K562 (cell line): ENCODE results near the gene SERPINE3. TPM values are rescaled to one million over a fixed set of nuclear protein-coding genes. Genes with fewer than 3 reads are reported as not detected.

Experiments
- ATAC-seq: fragments of 200-7000 bp; cut with Tn5 transposase; 3 replicates; pipeline ENCODE4 v1.9.1; 2020; ENCODE audit warnings: moderate library complexity
- BruUV-seq: library from RNA; stranded (reverse); fragments of 400-500 nt; replicated peaks from 2 replicates; lab custom pipeline; 2021; lab: Mats Ljungman, UMichigan
- CTCF ChIA-PET: fragments of 300-600 bp; formaldehyde crosslinking; extraction: SDS; loops from one replicate; lab custom pipeline; 2021; ENCODE audit warnings: low intra/inter-chr PET ratio; lab: Yijun Ruan, JAX
- POLR2A ChIA-PET: fragments of 300-600, 350-650 bp; sonication (Branson Sonifier 250); formaldehyde crosslinking; extraction: SDS; loops from one replicate; lab custom pipeline; 2021; ENCODE audit warnings: antibody characterized with exemption, inconsistent platforms; lab: Yijun Ruan, JAX
- DNase-seq, 4 experiments: peaks; one replicate each; pipeline versions ENCODE4 v3.0.0 to v3.0.0-alpha.2; 2011 to 2018; ENCODE audit warnings: low spot score in 3 of 4, mixed read lengths in 3 of 4; ENCODE audit errors: extremely low read depth in 1 of 4
- FAIRE-seq: peaks from 2 replicates; lab custom pipeline; 2011; peaks lifted over from hg19 to GRCh38; lab: Jason Lieb, UNC
- H2AFZ ChIP-seq: 2 replicates; pipeline ENCODE4 v1.6.0; 2011; ENCODE audit warnings: low read depth, low read length, control low read depth, inconsistent platforms
- H3K27ac ChIP-seq: fragments of 200-600 bp; 3 replicates; pipeline ENCODE4 v1.8.0; 2011; ENCODE audit warnings: low read depth, mild to moderate bottlenecking, control low read depth, inconsistent platforms, low read length, moderate library complexity, mixed read lengths; ENCODE audit errors: extremely low read depth
- H3K27me3 ChIP-seq, 2 experiments: fragments of 300-600 bp in 1 of 2; 2 replicates in 1 of 2; 3 replicates in 1 of 2; pipeline versions ENCODE4 v1.6.0 to v1.8.0; 2011; ENCODE audit warnings: inconsistent platforms in 2 of 2, low read length in 2 of 2, mild to moderate bottlenecking in 1 of 2, mixed read lengths in 1 of 2, moderate library complexity in 1 of 2; ENCODE audit not compliant: control insufficient read depth in 2 of 2, insufficient read depth in 2 of 2
- H3K36me3 ChIP-seq: fragments of 300-600 bp; 3 replicates; pipeline ENCODE4 v1.8.0; 2011; ENCODE audit warnings: mild to moderate bottlenecking, low read length, inconsistent platforms; ENCODE audit not compliant: control insufficient read depth, insufficient read depth
- H3K4me1 ChIP-seq, 2 experiments: fragments of 200-600 bp in 1 of 2; replicated peaks in 1 of 2; 2 replicates in 1 of 2; 3 replicates in 1 of 2; pipeline versions ENCODE4 v1.5.1 to v1.8.0; 2011; ENCODE audit warnings: inconsistent platforms in 2 of 2, low read length in 2 of 2, mild to moderate bottlenecking in 1 of 2, mixed read lengths in 1 of 2, moderate library complexity in 1 of 2; ENCODE audit not compliant: control insufficient read depth in 2 of 2, insufficient read depth in 2 of 2
- H3K4me2 ChIP-seq: 2 replicates; pipeline ENCODE4 v1.6.1; 2011; ENCODE audit warnings: low read length, control low read depth, inconsistent platforms, mixed read lengths; ENCODE audit not compliant: insufficient read depth
- H3K4me3 ChIP-seq: fragments of 200-600 bp; sonication (generic), shearing (Covaris generic); 2 replicates; pipeline ENCODE4 v1.5.1; 2016; ENCODE audit warnings: control low read depth, inconsistent platforms
- H3K79me2 ChIP-seq: fragments of 200-600 bp; 3 replicates; pipeline ENCODE4 v1.8.0; 2011; ENCODE audit warnings: low read length, inconsistent platforms; ENCODE audit not compliant: control insufficient read depth, insufficient read depth
- H3K9ac ChIP-seq, 2 experiments: 2 replicates each; pipeline versions ENCODE4 v1.6.0 to v1.6.1; 2011; ENCODE audit warnings: low read depth in 2 of 2, low read length in 2 of 2, control low read depth in 1 of 2, inconsistent platforms in 1 of 2, mild to moderate bottlenecking in 1 of 2, mixed read lengths in 1 of 2; ENCODE audit not compliant: insufficient read depth in 1 of 2
- H3K9me1 ChIP-seq: one replicate; pipeline ENCODE4 v1.6.0; 2011; ENCODE audit warnings: inconsistent platforms, mild to moderate bottlenecking, low read length, moderate library complexity; ENCODE audit not compliant: control insufficient read depth, insufficient read depth
- H3K9me3 ChIP-seq: replicated peaks from 2 replicates; pipeline ENCODE4 v1.5.1; 2011; ENCODE audit warnings: low read depth, low read length, inconsistent platforms; ENCODE audit not compliant: control insufficient read depth, insufficient read depth
- H4K20me1 ChIP-seq: replicated peaks from 2 replicates; pipeline ENCODE4 v1.6.1; 2011; ENCODE audit warnings: low read length, inconsistent platforms, mixed read lengths; ENCODE audit not compliant: control insufficient read depth, insufficient read depth
- CTBP1 ChIP-seq: fragments of 450-650 bp; IDR thresholded peaks from 2 replicates; pipeline ENCODE4 v1.6.1; 2016; ENCODE audit warnings: borderline replicate concordance
- HNRNPL ChIP-seq: fragments of 200-400 bp; formaldehyde crosslinking; IDR thresholded peaks from 2 replicates; pipeline ENCODE4 v1.6.1; 2017; ENCODE audit warnings: low read depth, mild to moderate bottlenecking, low read length
- KLF13 ChIP-seq: fragments of 450-650 bp; IDR thresholded peaks from 2 replicates; pipeline ENCODE4 v1.6.1; 2016; ENCODE audit warnings: missing genetic modification characterization, low read depth, mild to moderate bottlenecking, missing compliant biosample characterization, moderate library complexity, borderline replicate concordance
- MEF2A ChIP-seq: IDR thresholded peaks from 2 replicates; pipeline ENCODE4 v1.6.1; 2011; ENCODE audit warnings: low read depth, mild to moderate bottlenecking, low read length, moderate library complexity; ENCODE audit not compliant: control insufficient read depth
- MTF1 ChIP-seq: fragments of 250-450 bp; sonication (Bioruptor Pico); IDR thresholded peaks from 2 replicates; pipeline ENCODE4 v1.9.0; 2021; ENCODE audit warnings: moderate library complexity, mild to moderate bottlenecking, inconsistent platforms, borderline replicate concordance
- NRF1 ChIP-seq, 2 experiments: fragments of 450-650 bp; IDR thresholded peaks in 1 of 2; conservative IDR thresholded peaks in 1 of 2; 2 replicates each; pipeline ENCODE4 v1.6.1; 2014; ENCODE audit warnings: mild to moderate bottlenecking in 2 of 2
- SRSF9 ChIP-seq: fragments of 200-400 bp; formaldehyde crosslinking; IDR thresholded peaks from 2 replicates; pipeline ENCODE4 v1.6.1; 2017; ENCODE audit warnings: low read depth, low read length, borderline replicate concordance
- TAF15 ChIP-seq: fragments of 200-400 bp; formaldehyde crosslinking; IDR thresholded peaks from 2 replicates; pipeline ENCODE4 v1.6.1; 2017; ENCODE audit warnings: mild to moderate bottlenecking, low read depth, low read length, moderate library complexity
- ZNF239 ChIP-seq: fragments of 250-450 bp; sonication (Bioruptor Pico); IDR thresholded peaks from 2 replicates; pipeline ENCODE4 v1.4.0; 2020; ENCODE audit warnings: mild to moderate bottlenecking
- ZNF766 ChIP-seq: fragments of 200-800 bp; sonication (Bioruptor generic); conservative IDR thresholded peaks from 2 replicates; pipeline ENCODE4 v1.6.1; 2016; ENCODE audit warnings: missing genetic modification characterization, missing compliant biosample characterization
- WGBS: fragments of 100-300 bp; shearing (Covaris generic); methylation state at CpG from one replicate; pipeline ENCODE4 v1.1.6; 2016; ENCODE audit warnings: low coverage, mixed read lengths; ENCODE audit not compliant: insufficient coverage; ENCODE audit errors: missing lambda C conversion rate; 5-methylcytosine and 5-hydroxymethylcytosine counted together
- in situ Hi-C: fragments of 300-500 bp; cut with MboI; formaldehyde crosslinking; loops from 4 replicates; pipeline ENCODE4 v1.15.0; 2018; ENCODE audit warnings: inconsistent platforms, mixed read lengths
- intact Hi-C: fragments of 100-400 bp; cut with micrococcal nuclease; formaldehyde crosslinking; loops from 2 replicates; pipeline ENCODE4 v1.14.2; 2022
- polyA plus RNA-seq, 8 experiments: library from polyadenylated mRNA; depleted of rRNA in 4 of 8; stranded (reverse) in 5 of 8; unstranded in 3 of 8; fragments of >200 nt; fragmentation: Nextera tagmentation in 2 of 8; fragmentation: Illumina TruSeq in 1 of 8; extraction: Ambion mirVana in 2 of 8; extraction: Trizol in 1 of 8; gene quantifications; 2 replicates each; pipeline versions ENCODE4 v1.2.1 to v1.2.3, GENCODE V29; 2011 to 2014; ENCODE audit warnings: inconsistent platforms in 1 of 8, missing spikeins in 1 of 8
- total RNA-seq, 7 experiments: library from RNA; depleted of rRNA in 6 of 7; stranded (reverse); fragments of >200 nt in 6 of 7; fragmentation: Illumina TruSeq in 2 of 7; extraction: Trizol in 2 of 7; gene quantifications; 2 replicates each; pipeline versions ENCODE4 v1.2.1 to v1.2.3, GENCODE V29; 2011 to 2021; ENCODE audit warnings: low replicate concordance in 1 of 7
- TF ChIP-seq, protein P1 (sequence below), 3 experiments: IDR thresholded peaks in 2 of 3; conservative IDR thresholded peaks in 1 of 3; 2 replicates each; pipeline ENCODE4 v1.5.1; 2011 to 2012; ENCODE audit warnings: low read length in 3 of 3, mild to moderate bottlenecking in 3 of 3, control low read depth in 2 of 3, improper control_type of control experiment in 1 of 3, inconsistent platforms in 1 of 3, low read depth in 1 of 3, mixed read lengths in 1 of 3, moderate library complexity in 1 of 3; ENCODE audit not compliant: insufficient read depth in 2 of 3
- TF ChIP-seq, protein P2 (sequence below): fragments of 450-650 bp; formaldehyde crosslinking; IDR thresholded peaks from 2 replicates; pipeline ENCODE4 v1.4.0; 2020; ENCODE audit warnings: mild to moderate bottlenecking, moderate library complexity
- TF ChIP-seq, protein P3 (sequence below): sonication (generic); formaldehyde crosslinking; IDR thresholded peaks from 2 replicates; pipeline ENCODE4 v1.8.0; 2022; ENCODE audit warnings: mild to moderate bottlenecking, low read depth, missing genetic modification reagents
- TF ChIP-seq, protein P4 (sequence below): fragments of 250-450 bp; sonication (Bioruptor Pico); IDR thresholded peaks from 2 replicates; pipeline ENCODE4 v1.8.0; 2022; ENCODE audit warnings: inconsistent platforms, mild to moderate bottlenecking, moderate library complexity, borderline replicate concordance

The SERPINE3 gene
- total and polyA plus RNA-seq, 9 of the 15 experiments (the other 6 are each of a cell fraction or from before 2014, with no cell fraction given): not detected

DNA sequence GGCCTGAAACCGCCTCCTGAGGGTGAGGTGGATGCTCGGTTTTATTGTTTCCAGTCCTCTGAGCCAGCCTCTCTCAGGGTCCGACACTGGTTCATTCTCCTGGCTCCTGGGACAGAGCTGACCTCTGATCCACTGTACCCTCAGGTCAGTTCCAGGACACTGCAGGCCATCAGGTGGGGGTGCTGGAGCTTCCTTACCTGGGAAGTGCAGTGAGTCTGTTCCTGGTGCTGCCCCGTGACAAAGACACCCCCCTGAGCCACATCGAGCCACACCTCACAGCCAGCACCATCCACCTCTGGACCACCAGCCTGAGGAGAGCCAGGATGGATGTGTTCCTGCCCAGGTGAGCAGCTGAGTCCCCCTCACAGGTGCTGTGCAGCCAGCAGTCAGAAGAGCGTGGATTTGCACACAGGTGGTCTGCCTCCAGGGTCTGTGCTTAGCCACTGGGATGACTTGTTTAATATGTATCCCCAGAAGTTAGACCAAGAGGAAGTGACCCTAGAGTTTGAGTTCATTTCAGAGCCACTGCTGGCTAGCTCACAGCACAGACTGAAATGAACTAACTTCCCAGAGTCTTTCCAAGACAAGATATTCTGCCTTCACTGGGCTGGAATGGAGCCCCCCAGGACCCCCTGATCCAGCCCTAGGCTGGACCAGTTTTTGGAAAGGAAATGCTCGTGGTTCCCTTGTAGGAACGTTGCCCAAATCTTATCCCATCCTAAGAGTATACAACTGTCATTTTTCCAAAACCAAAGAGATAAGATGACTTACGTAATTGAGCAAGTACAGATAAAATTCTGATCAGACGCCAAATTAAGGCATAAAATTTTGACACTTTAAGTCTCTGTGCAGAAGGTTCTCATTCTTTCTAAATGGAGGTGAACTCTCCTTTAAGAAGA, 8.8 kb downstream of the SERPINE3 start:
- Histone ChIP-seq H3K27me3 (peaks cover under 1 to 24% of the 10 kb centered on the region in 2 experiments; a peak in 2 of 5 replicates), H4K20me1 (no peaks in the 10 kb centered on the region), H3K4me3 (no peak overlapping the region), H3K36me3 (no peaks in the 10 kb centered on the region), H3K9ac (no peak overlapping the region), H3K27ac (no peak overlapping the region), H3K9me3 (no peaks in the 10 kb centered on the region)
- ATAC-seq (no peak), FAIRE-seq (no peak)
- CTCF ChIA-PET: no interaction called here
- 6% methylated on average over 9 of the region's 10 CpGs for WGBS
- in situ Hi-C loops: no loop called here
- no TSS peak for BruUV-seq
- TF ChIP-seq MTF1: no peak
- TF ChIP-seq, protein P1, sequence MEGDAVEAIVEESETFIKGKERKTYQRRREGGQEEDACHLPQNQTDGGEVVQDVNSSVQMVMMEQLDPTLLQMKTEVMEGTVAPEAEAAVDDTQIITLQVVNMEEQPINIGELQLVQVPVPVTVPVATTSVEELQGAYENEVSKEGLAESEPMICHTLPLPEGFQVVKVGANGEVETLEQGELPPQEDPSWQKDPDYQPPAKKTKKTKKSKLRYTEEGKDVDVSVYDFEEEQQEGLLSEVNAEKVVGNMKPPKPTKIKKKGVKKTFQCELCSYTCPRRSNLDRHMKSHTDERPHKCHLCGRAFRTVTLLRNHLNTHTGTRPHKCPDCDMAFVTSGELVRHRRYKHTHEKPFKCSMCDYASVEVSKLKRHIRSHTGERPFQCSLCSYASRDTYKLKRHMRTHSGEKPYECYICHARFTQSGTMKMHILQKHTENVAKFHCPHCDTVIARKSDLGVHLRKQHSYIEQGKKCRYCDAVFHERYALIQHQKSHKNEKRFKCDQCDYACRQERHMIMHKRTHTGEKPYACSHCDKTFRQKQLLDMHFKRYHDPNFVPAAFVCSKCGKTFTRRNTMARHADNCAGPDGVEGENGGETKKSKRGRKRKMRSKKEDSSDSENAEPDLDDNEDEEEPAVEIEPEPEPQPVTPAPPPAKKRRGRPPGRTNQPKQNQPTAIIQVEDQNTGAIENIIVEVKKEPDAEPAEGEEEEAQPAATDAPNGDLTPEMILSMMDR (IDR thresholded peaks at IDR 0.05 in 2 of 3, conservative IDR thresholded peaks at IDR 0.05 in 1 of 3; ENCODE audit: insufficient read depth in 2 of 3, low read depth in 1 of 3, low read length in 3 of 3): no peak
- TF ChIP-seq, protein P2, sequence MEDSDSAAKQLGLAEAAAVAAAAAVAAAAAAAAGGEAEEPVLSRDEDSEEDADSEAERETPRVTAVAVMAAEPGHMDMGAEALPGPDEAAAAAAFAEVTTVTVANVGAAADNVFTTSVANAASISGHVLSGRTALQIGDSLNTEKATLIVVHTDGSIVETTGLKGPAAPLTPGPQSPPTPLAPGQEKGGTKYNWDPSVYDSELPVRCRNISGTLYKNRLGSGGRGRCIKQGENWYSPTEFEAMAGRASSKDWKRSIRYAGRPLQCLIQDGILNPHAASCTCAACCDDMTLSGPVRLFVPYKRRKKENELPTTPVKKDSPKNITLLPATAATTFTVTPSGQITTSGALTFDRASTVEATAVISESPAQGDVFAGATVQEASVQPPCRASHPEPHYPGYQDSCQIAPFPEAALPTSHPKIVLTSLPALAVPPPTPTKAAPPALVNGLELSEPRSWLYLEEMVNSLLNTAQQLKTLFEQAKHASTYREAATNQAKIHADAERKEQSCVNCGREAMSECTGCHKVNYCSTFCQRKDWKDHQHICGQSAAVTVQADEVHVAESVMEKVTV (CRISPR knock-in tag): no peak
- TF ChIP-seq HNRNPL: no peak
- no peak for TF ChIP-seq MEF2A
- TF ChIP-seq, protein P3, sequence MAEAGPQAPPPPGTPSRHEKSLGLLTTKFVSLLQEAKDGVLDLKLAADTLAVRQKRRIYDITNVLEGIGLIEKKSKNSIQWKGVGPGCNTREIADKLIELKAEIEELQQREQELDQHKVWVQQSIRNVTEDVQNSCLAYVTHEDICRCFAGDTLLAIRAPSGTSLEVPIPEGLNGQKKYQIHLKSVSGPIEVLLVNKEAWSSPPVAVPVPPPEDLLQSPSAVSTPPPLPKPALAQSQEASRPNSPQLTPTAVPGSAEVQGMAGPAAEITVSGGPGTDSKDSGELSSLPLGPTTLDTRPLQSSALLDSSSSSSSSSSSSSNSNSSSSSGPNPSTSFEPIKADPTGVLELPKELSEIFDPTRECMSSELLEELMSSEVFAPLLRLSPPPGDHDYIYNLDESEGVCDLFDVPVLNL (CRISPR knock-in tag): no peak
- no peak for TF ChIP-seq TAF15
- TF ChIP-seq ZNF766 (CRISPR knock-in tag): no peak
- TF ChIP-seq ZNF239 (CRISPR knock-in tag): no peak
- TF ChIP-seq NRF1 (conservative IDR thresholded peaks at IDR 0.05 in 1 of 2, IDR thresholded peaks at IDR 0.05 in 1 of 2): no peak
- no peak for TF ChIP-seq SRSF9
- TF ChIP-seq CTBP1: no peak
- TF ChIP-seq, protein P4, sequence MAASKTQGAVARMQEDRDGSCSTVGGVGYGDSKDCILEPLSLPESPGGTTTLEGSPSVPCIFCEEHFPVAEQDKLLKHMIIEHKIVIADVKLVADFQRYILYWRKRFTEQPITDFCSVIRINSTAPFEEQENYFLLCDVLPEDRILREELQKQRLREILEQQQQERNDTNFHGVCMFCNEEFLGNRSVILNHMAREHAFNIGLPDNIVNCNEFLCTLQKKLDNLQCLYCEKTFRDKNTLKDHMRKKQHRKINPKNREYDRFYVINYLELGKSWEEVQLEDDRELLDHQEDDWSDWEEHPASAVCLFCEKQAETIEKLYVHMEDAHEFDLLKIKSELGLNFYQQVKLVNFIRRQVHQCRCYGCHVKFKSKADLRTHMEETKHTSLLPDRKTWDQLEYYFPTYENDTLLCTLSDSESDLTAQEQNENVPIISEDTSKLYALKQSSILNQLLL (CRISPR knock-in tag): no peak
- TF ChIP-seq KLF13: no peak
- TF ChIP-seq, all 486 proteins: peak for 0
- Histone ChIP-seq H2AFZ (no peak overlapping the region), H3K79me2 (no peaks in the 10 kb centered on the region), H3K4me1 (no peaks in the 10 kb centered on the region), H3K4me2 (no peak overlapping the region), H3K9me1 (no peaks in the 10 kb centered on the region)
- intact Hi-C loops: no loop called here
- no peak for DNase-seq
- POLR2A ChIA-PET: no interaction called here
